ENCODE results near the gene NCOR2.
A peak's percentile ranks its signal among the peaks of the same experiment; 100 is the strongest.

The NCOR2 gene

DNA sequence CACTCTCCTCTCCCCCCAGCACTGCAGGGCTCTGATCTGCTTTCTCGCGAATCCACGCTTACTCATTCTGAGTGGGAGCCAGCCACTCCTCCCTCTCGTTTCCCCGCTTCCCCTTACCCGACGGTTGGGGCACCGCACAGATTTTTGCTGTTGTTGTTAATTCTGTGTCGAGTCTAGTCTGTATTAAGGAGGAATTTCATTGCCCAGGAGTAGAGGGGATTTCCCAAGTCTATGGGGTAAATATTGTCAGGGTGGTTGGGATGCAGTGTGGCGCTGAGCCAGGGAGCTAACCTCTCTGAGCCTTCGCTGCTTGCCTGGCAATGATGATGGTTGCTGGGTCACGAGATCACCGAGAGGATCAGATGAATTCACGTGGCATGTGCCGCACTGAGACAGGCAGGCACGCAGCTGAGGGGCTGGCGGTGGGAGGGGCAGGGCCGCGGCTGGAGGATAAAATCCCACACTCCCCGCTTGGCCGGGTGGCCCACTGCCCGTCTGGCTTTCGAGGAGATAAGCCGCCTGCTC lies 18.5 kb downstream of the NCOR2 start:
- TF ChIP-seq POLR2AphosphoS5 (IDR thresholded peaks at IDR 0.05; ENCODE audit: borderline replicate concordance, low read depth, low read length) (no peak), EZH2 (IDR thresholded peaks at IDR 0.05) (no peak), FOXP2 (optimal IDR thresholded peaks at IDR 0.05; ENCODE audit: control extremely low read depth, extremely low read length, insufficient read depth) (no peak)
- no peak for DNase-seq (ENCODE audit: low read depth, low spot score)
- Histone ChIP-seq H3K36me3 (ENCODE audit: insufficient read depth, low read length) (peaks cover 4% of the 10 kb centered on the region; the same call in 1 of the 2 replicates), H3K4me3 (peak overlapping the region; percentile 22; the same call in 1 of the 2 replicates), H3K9ac (ENCODE audit: insufficient read length) (no peak overlapping the region), H3K27ac (peak overlapping the region; percentile 69), H3K9me3 (ENCODE audit: low read depth, low read length) (no peaks in the 10 kb centered on the region; the same call in 1 of the 2 replicates)

DNA sequence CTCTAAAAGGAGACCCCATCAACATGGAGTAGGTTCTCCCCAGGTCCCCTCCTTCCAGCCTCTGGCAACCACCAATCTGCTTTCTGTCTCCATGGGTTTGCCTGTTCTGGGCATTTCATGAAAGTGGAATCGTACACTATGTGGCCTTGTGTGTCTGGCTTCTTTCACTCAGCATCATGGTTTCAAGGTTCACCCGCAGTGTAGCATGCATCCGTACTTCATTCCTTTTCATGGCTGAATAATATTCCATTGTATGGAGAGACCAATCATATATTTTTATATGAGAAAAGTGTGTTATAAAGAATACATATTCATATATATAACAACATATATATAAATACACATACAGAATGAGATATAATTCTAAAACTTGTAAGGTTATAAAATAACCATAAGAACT lies 19.8 kb downstream of the NCOR2 start:
- Histone ChIP-seq H3K4me3 (no peak overlapping the region), H3K9me3 (ENCODE audit: low read depth, low read length) (no peaks in the 10 kb centered on the region; the same call in 1 of the 2 replicates), H3K9ac (ENCODE audit: insufficient read length) (no peak overlapping the region), H3K27ac (no peak overlapping the region), H3K36me3 (ENCODE audit: insufficient read depth, low read length) (peaks cover 4% of the 10 kb centered on the region; the same call in 1 of the 2 replicates)
- DNase-seq (ENCODE audit: low read depth, low spot score), result no peak
- TF ChIP-seq FOXP2 (optimal IDR thresholded peaks at IDR 0.05; ENCODE audit: control extremely low read depth, extremely low read length, insufficient read depth) (no peak), EZH2 (IDR thresholded peaks at IDR 0.05) (no peak), POLR2AphosphoS5 (IDR thresholded peaks at IDR 0.05; ENCODE audit: borderline replicate concordance, low read depth, low read length) (no peak)

- Histone ChIP-seq H3K4me3 (no peak overlapping the region), H3K9ac (ENCODE audit: insufficient read length) (no peak overlapping the region), H3K9me3 (ENCODE audit: low read depth, low read length) (no peaks in the 10 kb centered on the region; the same call in 1 of the 2 replicates), H3K36me3 (ENCODE audit: insufficient read depth, low read length) (peaks cover 4% of the 10 kb centered on the region; the same call in 1 of the 2 replicates), H3K27ac (no peak overlapping the region)
- TF ChIP-seq FOXP2 (optimal IDR thresholded peaks at IDR 0.05; ENCODE audit: control extremely low read depth, extremely low read length, insufficient read depth), result no peak
- TF ChIP-seq EZH2 (IDR thresholded peaks at IDR 0.05), result no peak
- no peak for DNase-seq (ENCODE audit: low read depth, low spot score)
These were observed 21.6 kb downstream of the NCOR2 start for GRCh38 chr12:124545508-124546418.

DNA sequence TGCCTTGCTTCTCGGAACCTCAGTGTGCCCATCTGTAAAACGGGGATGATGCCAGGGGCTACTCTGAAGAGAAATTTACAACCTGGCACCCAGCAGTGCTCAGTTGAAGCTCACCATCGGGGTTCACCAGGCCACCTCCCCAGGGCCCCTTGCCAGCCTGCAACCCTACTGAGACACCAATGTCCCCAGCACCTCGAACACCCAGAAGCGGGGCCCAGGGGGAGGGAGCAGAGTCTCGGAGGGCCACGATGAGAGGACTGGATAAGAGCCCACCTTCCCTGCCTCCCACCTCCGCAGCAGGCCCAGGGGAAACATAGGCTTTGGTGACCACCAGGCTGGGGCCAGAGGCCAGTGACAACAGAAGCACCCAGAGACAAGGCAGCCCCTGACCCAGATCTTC lies 22.4 kb downstream of the NCOR2 start:
- Histone ChIP-seq H3K36me3 (ENCODE audit: insufficient read depth, low read length) (peaks cover 4% of the 10 kb centered on the region; the same call in 1 of the 2 replicates), H3K4me3 (no peak overlapping the region), H3K9ac (ENCODE audit: insufficient read length) (no peak overlapping the region), H3K9me3 (ENCODE audit: low read depth, low read length) (no peaks in the 10 kb centered on the region; the same call in 1 of the 2 replicates), H3K27ac (no peak overlapping the region)
- TF ChIP-seq EZH2 (IDR thresholded peaks at IDR 0.05) (no peak), POLR2AphosphoS5 (IDR thresholded peaks at IDR 0.05; ENCODE audit: borderline replicate concordance, low read depth, low read length) (no peak), FOXP2 (optimal IDR thresholded peaks at IDR 0.05; ENCODE audit: control extremely low read depth, extremely low read length, insufficient read depth) (no peak)
- no peak for DNase-seq (ENCODE audit: low read depth, low spot score)

DNA sequence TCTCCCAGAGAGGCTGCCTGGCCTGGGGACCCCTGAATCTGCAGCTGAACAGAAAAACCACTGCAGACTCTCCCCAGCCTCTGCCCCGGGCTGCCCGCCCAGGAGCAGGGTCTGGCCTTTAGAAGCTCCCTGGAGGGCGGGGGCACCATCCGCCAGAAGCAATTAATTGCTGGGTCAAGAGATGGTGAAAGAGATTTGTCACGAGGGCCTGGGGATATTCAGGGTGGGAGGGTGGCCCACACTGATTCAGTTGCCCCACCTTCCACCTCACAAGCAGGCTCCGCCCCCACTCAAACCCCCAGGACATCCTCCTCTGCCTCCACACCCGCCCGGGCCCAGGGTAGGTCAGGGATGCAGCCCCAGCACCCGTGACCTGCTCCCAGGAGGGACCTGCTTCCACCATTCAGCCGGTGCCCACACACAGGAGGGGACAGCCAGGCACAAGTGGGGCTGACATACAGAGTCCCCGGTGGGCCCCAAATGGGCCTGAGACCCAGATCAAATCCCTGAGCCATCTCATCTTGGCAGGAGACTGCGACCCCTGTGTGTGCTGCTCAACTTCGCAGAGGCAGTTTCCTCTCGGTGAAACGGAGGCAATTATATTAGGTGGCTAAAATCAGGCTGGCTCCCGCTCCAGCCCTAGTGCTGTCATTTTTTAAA lies 23.0 kb downstream of the NCOR2 start:
- Histone ChIP-seq H3K36me3 (ENCODE audit: insufficient read depth, low read length) (peaks cover 4% of the 10 kb centered on the region; the same call in 1 of the 2 replicates), H3K9ac (ENCODE audit: insufficient read length) (no peak overlapping the region), H3K27ac (peak overlapping the region; percentile 26; the same call in 1 of the 2 replicates), H3K4me3 (peak overlapping the region; percentile 40; the same call in 1 of the 2 replicates), H3K9me3 (ENCODE audit: low read depth, low read length) (no peaks in the 10 kb centered on the region; the same call in 1 of the 2 replicates)
- DNase-seq (ENCODE audit: low read depth, low spot score), result no peak
- TF ChIP-seq POLR2AphosphoS5 (IDR thresholded peaks at IDR 0.05; ENCODE audit: borderline replicate concordance, low read depth, low read length) (no peak), FOXP2 (optimal IDR thresholded peaks at IDR 0.05; ENCODE audit: control extremely low read depth, extremely low read length, insufficient read depth) (no peak), EZH2 (IDR thresholded peaks at IDR 0.05) (no peak)

DNA sequence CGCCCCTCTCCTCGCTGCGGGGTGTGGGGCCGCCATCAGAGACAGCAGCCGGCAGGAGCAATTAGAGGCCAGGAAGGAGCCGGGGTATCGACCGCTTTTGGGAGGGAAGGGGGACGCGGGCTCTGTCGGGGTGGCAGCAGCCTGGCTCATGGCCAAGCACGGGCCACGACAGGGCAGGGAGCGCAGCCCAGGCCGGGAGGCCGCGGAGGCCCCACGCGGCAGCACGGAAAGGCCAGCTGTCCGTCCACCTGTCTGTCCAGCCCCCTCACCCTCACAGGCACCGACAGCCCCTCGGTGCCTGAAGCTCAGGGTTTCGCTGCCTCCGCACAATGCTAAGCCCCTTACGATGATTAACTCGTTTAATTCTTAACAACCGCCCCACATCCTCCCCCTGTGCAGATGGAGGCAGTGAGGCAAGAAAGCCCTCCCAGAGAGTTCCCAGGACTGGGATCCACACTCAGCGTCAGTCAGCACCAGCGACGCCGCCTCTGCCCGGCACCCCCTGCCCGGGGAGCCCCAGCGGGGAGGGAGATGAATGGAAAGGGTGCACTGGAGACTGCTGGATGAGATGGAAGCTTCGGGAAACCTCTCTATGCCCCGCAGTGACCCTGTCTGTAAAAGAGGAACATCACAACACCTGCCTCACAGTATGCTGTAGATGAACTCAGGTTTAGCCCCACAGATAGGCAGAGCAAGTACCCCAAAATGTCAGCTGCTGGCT lies 23.7 kb downstream of the NCOR2 start:
- DNase-seq (ENCODE audit: low read depth, low spot score), result no peak
- peaks cover 4% of the 10 kb centered on the region; the same call in 1 of the 2 replicates for H3K36me3 ChIP-seq (ENCODE audit: insufficient read depth, low read length)
- H3K4me3 ChIP-seq, result peak overlapping the region; percentile 40; the same call in 1 of the 2 replicates
- H3K27ac ChIP-seq, result peak overlapping the region; percentile 26; the same call in 1 of the 2 replicates
- H3K9me3 ChIP-seq (ENCODE audit: low read depth, low read length), result no peaks in the 10 kb centered on the region; the same call in 1 of the 2 replicates
- TF ChIP-seq POLR2AphosphoS5 (IDR thresholded peaks at IDR 0.05; ENCODE audit: borderline replicate concordance, low read depth, low read length), result no peak
- TF ChIP-seq EZH2 (IDR thresholded peaks at IDR 0.05), result no peak
- TF ChIP-seq FOXP2 (optimal IDR thresholded peaks at IDR 0.05; ENCODE audit: control extremely low read depth, extremely low read length, insufficient read depth), result no peak
- H3K9ac ChIP-seq (ENCODE audit: insufficient read length), result no peak overlapping the region

GRCh38 chr12:124543052-124543589 lies 24.3 kb downstream of the NCOR2 start:
- H3K9ac ChIP-seq (ENCODE audit: insufficient read length), result no peak overlapping the region
- H3K9me3 ChIP-seq (ENCODE audit: low read depth, low read length), result no peaks in the 10 kb centered on the region; the same call in 1 of the 2 replicates
- H3K27ac ChIP-seq, result no peak overlapping the region
- H3K36me3 ChIP-seq (ENCODE audit: insufficient read depth, low read length), result peaks cover 2% of the 10 kb centered on the region; the same call in 1 of the 2 replicates
- TF ChIP-seq EZH2 (IDR thresholded peaks at IDR 0.05) (no peak), POLR2AphosphoS5 (IDR thresholded peaks at IDR 0.05; ENCODE audit: borderline replicate concordance, low read depth, low read length) (no peak), FOXP2 (optimal IDR thresholded peaks at IDR 0.05; ENCODE audit: control extremely low read depth, extremely low read length, insufficient read depth) (no peak)
- no peak for DNase-seq (ENCODE audit: low read depth, low spot score)
- H3K4me3 ChIP-seq, result peak overlapping the region; percentile 40; the same call in 1 of the 2 replicates

All from SK-N-MC (cell line).